HG03469 (cell line): Measurements from ENCODE around the gene SLF2.

Experiments used
- ATAC-seq: cut with Tn5 transposase; IDR thresholded peaks from one replicate; pipeline ENCODE4 v1.9.1; 2021; ENCODE audit warnings: mild to moderate bottlenecking, moderate library complexity, moderate number of reproducible peaks; ENCODE audit not compliant: unreplicated experiment

The SLF2 gene

GRCh38 chr10:100899171-100899570, 13.6 kb upstream of the SLF2 start:
- ATAC-seq: no peak

GRCh38 chr10:100901051-100901450, 11.7 kb upstream of the SLF2 start:
- ATAC-seq: no peak

- ATAC-seq: no peak
Observed at GRCh38 chr10:100902622-100903021, 10.1 kb upstream of the SLF2 start.

DNA sequence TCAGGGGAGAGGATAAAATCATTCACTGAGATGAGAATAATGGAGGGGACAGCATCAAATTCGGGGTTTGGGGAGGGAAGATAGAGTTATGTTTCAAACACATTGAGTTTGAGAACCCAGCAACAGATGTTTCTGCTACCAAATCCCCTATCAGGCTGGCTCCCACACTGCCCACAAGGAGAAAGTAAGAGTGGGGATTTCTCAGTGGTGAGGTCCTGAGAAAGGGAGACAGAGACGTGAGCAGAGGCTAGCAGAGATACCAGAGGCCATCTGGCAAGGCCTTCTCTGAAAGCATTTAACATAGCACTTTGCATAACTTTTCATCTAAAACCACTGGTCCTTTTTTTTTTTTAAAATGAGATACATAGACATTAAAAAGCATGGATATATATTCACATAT, 7.8 kb upstream of the SLF2 start:
- no peak for ATAC-seq

- no peak for ATAC-seq
Observed at GRCh38 chr10:100907175-100907574, 5.6 kb upstream of the SLF2 start.

- ATAC-seq: no peak
Observed at GRCh38 chr10:100907773-100908363, 4.9 kb upstream of the SLF2 start.

- ATAC-seq: no peak
Observed at GRCh38 chr10:100908378-100908777, 4.4 kb upstream of the SLF2 start.

- no peak for ATAC-seq
Observed at GRCh38 chr10:100909501-100910263, 3.1 kb upstream of the SLF2 start.

DNA sequence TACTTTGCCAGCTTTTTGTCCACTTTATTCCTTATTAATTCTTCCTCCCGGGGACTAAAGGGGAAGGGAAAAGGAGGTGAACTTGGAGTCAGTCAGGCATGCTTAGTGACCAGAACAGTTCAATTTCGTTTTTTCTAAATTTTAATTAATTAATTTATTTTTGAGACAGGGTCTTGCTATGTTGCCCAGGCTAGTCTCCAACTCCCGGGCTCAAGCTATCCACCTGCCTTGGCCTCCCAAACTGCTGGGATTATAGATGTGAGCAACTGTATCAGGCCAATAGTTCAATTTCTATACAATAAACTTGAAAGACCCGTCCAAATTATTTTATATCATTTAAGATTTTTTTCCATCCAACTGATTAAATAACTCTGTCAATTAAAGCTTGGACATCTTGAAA, 1.3 kb upstream of the SLF2 start:
- no peak for ATAC-seq

- no peak for ATAC-seq
Observed at GRCh38 chr10:100912013-100912604, 654 bp upstream of the SLF2 start.

DNA sequence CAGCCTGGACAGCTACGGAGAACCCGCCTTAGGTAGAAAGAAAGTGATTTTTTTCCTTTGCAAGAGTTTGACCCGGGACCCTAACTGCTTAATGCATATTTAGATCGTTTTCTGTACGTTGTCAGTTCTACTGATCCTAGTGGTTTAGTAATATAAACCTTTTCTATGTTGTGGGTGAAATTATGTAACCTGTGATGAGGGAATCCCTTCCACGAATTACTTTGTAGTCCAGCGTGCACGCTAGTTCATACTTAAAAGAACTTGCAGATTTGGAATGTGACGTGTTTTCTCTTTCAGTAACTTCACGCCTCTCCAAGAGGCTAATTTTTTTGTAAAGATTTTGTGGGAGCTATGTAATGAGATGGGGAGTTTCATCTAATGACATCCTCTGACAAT, 705 bp downstream of the SLF2 start:
- no peak for ATAC-seq

- ATAC-seq: no peak
Observed at GRCh38 chr10:100917071-100917470, 4.3 kb downstream of the SLF2 start.

GRCh38 chr10:100923580-100923979, 10.8 kb downstream of the SLF2 start:
- no peak for ATAC-seq

DNA sequence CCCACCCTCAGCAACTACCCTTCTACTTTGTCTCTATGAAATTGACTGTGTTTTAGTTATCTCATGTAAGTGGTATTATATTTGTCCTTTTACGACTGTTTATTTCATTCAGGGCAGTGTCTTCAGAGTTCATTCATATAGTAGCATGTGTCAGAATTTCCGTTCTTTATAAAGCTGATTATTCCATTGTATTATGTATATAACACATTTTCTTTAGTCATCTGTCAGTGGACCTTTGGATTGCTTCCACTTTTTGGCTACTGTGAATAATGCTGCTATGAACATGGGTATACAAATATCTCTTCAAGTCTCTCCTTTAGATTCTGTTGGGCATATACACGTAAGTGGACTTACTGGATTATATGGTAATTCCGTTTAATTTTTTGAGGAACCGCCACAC, 14.5 kb downstream of the SLF2 start:
- ATAC-seq: no peak

DNA sequence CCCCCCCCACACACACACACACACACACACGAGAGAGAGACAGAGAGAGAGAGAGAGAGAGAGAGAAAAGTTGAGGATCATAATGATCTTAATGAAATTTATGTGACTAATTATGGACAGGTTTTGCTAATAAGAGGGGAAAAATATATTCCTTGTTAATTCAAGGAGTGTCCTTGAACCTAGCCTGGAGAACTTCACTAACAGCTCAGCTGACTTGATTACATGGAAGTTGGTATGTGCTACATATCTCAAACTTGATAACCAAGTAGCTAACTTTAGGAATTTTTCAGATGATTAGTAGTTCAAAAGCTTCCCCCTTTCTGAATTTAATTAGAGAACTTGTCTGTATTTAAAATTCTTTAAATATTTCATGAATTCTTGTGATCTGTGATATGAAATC, 15.3 kb downstream of the SLF2 start:
- no peak for ATAC-seq

GRCh38 chr10:100930368-100930767, 17.6 kb downstream of the SLF2 start:
- ATAC-seq: no peak

GRCh38 chr10:100934084-100934659, 21.4 kb downstream of the SLF2 start:
- ATAC-seq: no peak

DNA sequence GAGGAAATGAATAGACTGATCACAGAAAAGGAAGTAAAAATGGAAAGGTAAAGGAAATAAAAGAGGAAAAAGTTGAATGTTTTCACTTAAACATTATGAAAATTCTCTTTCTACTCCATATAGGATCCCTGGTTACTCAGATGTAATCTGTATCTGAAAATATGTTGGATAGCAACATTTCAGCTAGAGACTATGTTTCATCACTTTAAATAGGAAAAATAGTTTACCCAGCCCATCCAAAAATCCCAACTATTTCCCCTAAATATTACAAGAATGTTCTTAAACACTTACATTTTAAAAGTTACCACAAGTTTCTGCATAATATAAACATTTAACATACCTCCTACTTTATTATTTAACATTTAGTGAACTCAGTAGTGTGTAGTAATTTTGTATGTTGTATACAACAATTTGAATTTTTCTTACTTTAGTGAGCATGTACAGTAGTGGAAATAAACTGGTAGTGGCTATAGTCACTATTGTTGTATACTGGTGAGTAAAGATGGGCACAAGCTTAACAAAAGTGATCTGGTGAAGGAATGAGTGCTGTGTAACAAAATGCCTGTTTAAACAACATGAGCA, 27.1 kb downstream of the SLF2 start:
- ATAC-seq: no peak

DNA sequence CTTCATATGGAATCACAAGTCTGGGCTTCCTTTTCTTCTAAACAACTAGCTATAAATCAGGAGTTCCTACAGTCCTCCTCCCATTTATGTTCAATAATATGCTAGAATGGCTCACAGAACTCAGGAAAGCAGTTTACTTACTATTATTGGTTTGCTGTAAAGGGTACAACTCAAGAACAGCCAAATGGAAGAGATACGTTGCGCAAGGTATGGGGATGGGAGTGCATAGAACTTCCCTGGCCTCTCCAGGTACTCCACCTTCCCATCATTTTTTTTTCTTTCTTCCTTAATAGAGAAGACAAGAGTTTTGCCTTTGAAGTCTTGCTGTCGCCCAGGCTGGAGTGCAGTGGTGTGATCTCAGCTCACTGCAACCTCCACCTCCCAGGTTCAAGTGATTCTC, 29.5 kb downstream of the SLF2 start:
- ATAC-seq: no peak

DNA sequence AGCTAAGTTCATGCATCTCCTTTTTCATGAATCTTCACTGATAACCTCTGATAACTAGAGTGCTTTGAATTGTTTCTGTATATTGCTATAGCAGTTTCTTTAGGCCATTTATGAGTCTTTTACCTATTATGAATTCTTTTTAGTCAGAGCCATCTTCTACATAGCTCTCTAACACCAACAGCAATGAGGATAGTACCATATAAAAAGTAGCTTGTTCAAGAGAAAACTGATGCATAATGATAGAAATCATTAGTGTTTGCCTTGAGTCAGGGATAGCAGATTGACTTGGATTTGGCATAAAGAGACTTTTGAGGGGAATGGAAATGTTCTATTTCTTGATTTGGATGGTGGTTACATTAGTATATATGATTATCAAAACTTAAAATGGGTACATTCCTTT, 30.7 kb downstream of the SLF2 start:
- ATAC-seq: no peak

DNA sequence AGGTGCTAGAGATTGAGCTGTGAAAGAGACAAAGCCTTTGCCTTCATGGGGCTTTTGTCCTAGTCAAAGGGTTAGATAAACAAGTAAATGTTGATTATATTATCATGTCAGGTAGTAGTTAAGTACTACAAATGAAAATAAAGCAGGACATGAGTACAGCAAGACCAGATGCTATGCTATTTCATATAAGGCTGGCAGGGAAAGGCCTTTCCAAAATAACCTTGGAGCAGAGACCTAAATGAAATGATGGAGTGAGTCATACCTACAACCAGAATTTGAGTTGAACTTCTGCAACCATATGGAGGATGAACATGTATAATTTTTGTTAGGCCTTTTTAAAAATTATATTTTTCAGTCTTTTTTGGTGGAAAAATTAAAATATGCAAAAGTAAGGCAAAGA, 33.0 kb downstream of the SLF2 start:
- no peak for ATAC-seq

- ATAC-seq: no peak
Observed at GRCh38 chr10:100948916-100949315, 36.2 kb downstream of the SLF2 start.
